Endothelial cell of umbilical vein (primary cell): ENCODE data around the gene GNAS-AS1. TPM values are rescaled to one million over a fixed set of nuclear protein-coding genes. Genes with fewer than 3 reads are reported as not detected.

Experiments
- BruUV-seq: library from RNA; stranded (reverse); fragments of 400-500 nt; replicated peaks from 2 replicates; lab custom pipeline; 2021; lab: Mats Ljungman, UMichigan
- CTCF ChIA-PET: fragments of 300-600, 350-600 bp; sonication (Branson Sonifier 250); formaldehyde crosslinking; loops from one replicate; lab custom pipeline; 2021; ENCODE audit warnings: antibody characterized with exemption, inconsistent platforms; lab: Charles Lee
- POLR2A ChIA-PET: fragments of 300-600, 350-600 bp; sonication (Branson Sonifier 250); formaldehyde crosslinking; loops from one replicate; lab custom pipeline; 2021; ENCODE audit warnings: antibody characterized with exemption, inconsistent platforms; lab: Charles Lee
- DNase-seq: peaks from one replicate; pipeline ENCODE4 v3.0.0-alpha.2; 2011; ENCODE audit warnings: low read depth, low spot score
- FAIRE-seq: peaks from 2 replicates; lab custom pipeline; 2011; peaks lifted over from hg19 to GRCh38; lab: Jason Lieb, UNC
- H2AFZ ChIP-seq: 2 replicates; pipeline ENCODE4 v1.6.0; 2012; ENCODE audit warnings: low read depth, low read length, control low read depth, inconsistent platforms
- H3K27ac ChIP-seq: 2 replicates; pipeline ENCODE4 v1.5.1; 2011; ENCODE audit warnings: low read depth, mild to moderate bottlenecking, control low read depth, low read length, moderate library complexity; ENCODE audit not compliant: insufficient read depth
- H3K27me3 ChIP-seq, 2 experiments: 2 replicates each; pipeline versions ENCODE4 v1.6.0 to v1.6.1; 2011; ENCODE audit warnings: low read length in 2 of 2, mixed read lengths in 1 of 2; ENCODE audit not compliant: control insufficient read depth in 2 of 2, insufficient read depth in 2 of 2
- H3K36me3 ChIP-seq, 2 experiments: 2 replicates in 1 of 2; 3 replicates in 1 of 2; pipeline ENCODE4 v1.5.1; 2011; ENCODE audit warnings: low read length in 2 of 2, mild to moderate bottlenecking in 1 of 2, moderate library complexity in 1 of 2; ENCODE audit not compliant: control insufficient read depth in 2 of 2, insufficient read depth in 2 of 2; ENCODE audit errors: extremely low read depth in 1 of 2
- H3K4me1 ChIP-seq: 3 replicates; pipeline ENCODE4 v1.5.1; 2011; ENCODE audit warnings: mild to moderate bottlenecking, low read length; ENCODE audit not compliant: control insufficient read depth, insufficient read depth; ENCODE audit errors: extremely low read depth
- H3K4me2 ChIP-seq: 2 replicates; pipeline ENCODE4 v1.6.1; 2011; ENCODE audit warnings: low read length, control low read depth, mixed read lengths; ENCODE audit not compliant: insufficient read depth
- H3K4me3 ChIP-seq, 3 experiments: fragments of 200-600 bp in 1 of 3; sonication (generic), shearing (Covaris generic) in 1 of 3; replicated peaks in 1 of 3; 2 replicates each; pipeline ENCODE4 v1.5.1; 2011 to 2016; ENCODE audit warnings: control low read depth in 3 of 3, low read length in 3 of 3, mild to moderate bottlenecking in 2 of 3, inconsistent platforms in 1 of 3, low read depth in 1 of 3, moderate library complexity in 1 of 3; ENCODE audit not compliant: insufficient read depth in 1 of 3
- H3K79me2 ChIP-seq: 2 replicates; pipeline ENCODE4 v1.6.0; 2012; ENCODE audit warnings: low read length, inconsistent platforms; ENCODE audit not compliant: control insufficient read depth, insufficient read depth
- H3K9ac ChIP-seq: replicated peaks from 2 replicates; pipeline ENCODE3; 2011; ENCODE audit warnings: low read length, control low read depth; ENCODE audit not compliant: insufficient read depth; ENCODE audit errors: extremely low read depth
- H3K9me1 ChIP-seq: replicated peaks from 3 replicates; pipeline ENCODE4 v1.6.0; 2011; ENCODE audit warnings: mild to moderate bottlenecking, low read length; ENCODE audit not compliant: control insufficient read depth, insufficient read depth; ENCODE audit errors: extremely low read depth
- H3K9me3 ChIP-seq: replicated peaks from 2 replicates; pipeline ENCODE4 v1.5.1; 2012; ENCODE audit warnings: low read length, inconsistent platforms; ENCODE audit not compliant: control insufficient read depth, insufficient read depth
- H4K20me1 ChIP-seq: replicated peaks from 2 replicates; pipeline ENCODE3; 2011; ENCODE audit warnings: mild to moderate bottlenecking, low read length; ENCODE audit not compliant: control insufficient read depth, insufficient read depth; ENCODE audit errors: extremely low read depth
- CTCF ChIP-seq, 2 donors: IDR thresholded peaks; 1 replicate in 1 of 2; 2 replicates in 1 of 2; pipeline ENCODE4 v1.5.1; 2011; ENCODE audit warnings: low read length in 2 of 2, mild to moderate bottlenecking in 2 of 2, moderate library complexity in 2 of 2, control low read depth in 1 of 2, inconsistent platforms in 1 of 2, low read depth in 1 of 2; ENCODE audit not compliant: insufficient read depth in 1 of 2; ENCODE audit errors: extremely low read depth in 1 of 2
- EZH2 ChIP-seq: IDR thresholded peaks from 2 replicates; pipeline ENCODE4 v1.6.1; 2012; ENCODE audit warnings: borderline replicate concordance, low read depth, mild to moderate bottlenecking, moderate library complexity, low read length, inconsistent platforms; ENCODE audit not compliant: severe bottlenecking
- FOS ChIP-seq: IDR thresholded peaks from 2 replicates; pipeline ENCODE4 v1.6.1; 2011; ENCODE audit warnings: mild to moderate bottlenecking, low read length, moderate library complexity, borderline replicate concordance; ENCODE audit not compliant: insufficient read depth
- GATA2 ChIP-seq: IDR thresholded peaks from 2 replicates; pipeline ENCODE4 v1.7.0; 2011; ENCODE audit warnings: low read depth, mild to moderate bottlenecking, moderate library complexity, mixed read lengths, low read length; ENCODE audit not compliant: insufficient read length, insufficient read depth
- JUN ChIP-seq: IDR thresholded peaks from 2 replicates; pipeline ENCODE4 v1.6.1; 2011; ENCODE audit warnings: borderline replicate concordance, low read depth; ENCODE audit not compliant: insufficient read length, insufficient read depth
- MAX ChIP-seq: IDR thresholded peaks from 2 replicates; pipeline ENCODE4 v1.6.1; 2011; ENCODE audit not compliant: insufficient read depth, insufficient read length
- MYC ChIP-seq: IDR thresholded peaks from one replicate; pipeline ENCODE4 v1.6.1; 2011; ENCODE audit warnings: mild to moderate bottlenecking, low read depth, low read length
- POLR2A ChIP-seq: IDR thresholded peaks from 2 replicates; pipeline ENCODE4 v1.6.1; 2012; ENCODE audit warnings: low read depth, mild to moderate bottlenecking, control low read depth, low read length
- POLR2AphosphoS5 ChIP-seq: IDR thresholded peaks from 2 replicates; pipeline ENCODE4 v1.6.1; 2012; ENCODE audit warnings: low read depth, mild to moderate bottlenecking, control low read depth, low read length, moderate library complexity; ENCODE audit not compliant: insufficient read depth
- dilution Hi-C: fragments of 300-500 bp; cut with MboI; formaldehyde crosslinking; loops from one replicate; pipeline ENCODE4 v1.15.0; 2019; ENCODE audit warnings: low sequenced_read_pairs; ENCODE audit not compliant: extremely low pct_ligation_motif_present
- intact Hi-C: fragments of 100-400 bp; cut with micrococcal nuclease; formaldehyde crosslinking; loops from one replicate; pipeline ENCODE4 v1.10.0; 2022
- polyA plus RNA-seq, 4 experiments: library from polyadenylated mRNA; depleted of rRNA in 3 of 4; stranded (reverse) in 3 of 4; unstranded in 1 of 4; fragments of >200 nt; gene quantifications; 2 replicates each; pipeline versions ENCODE4 v1.2.1 to v1.2.3, GENCODE V29; 2011 to 2012; ENCODE audit warnings: missing spikeins in 1 of 4
- total RNA-seq: library from RNA; stranded (reverse); gene quantifications from 2 replicates; pipeline ENCODE4 v1.2.3, GENCODE V29; 2021

Gene GNAS-AS1
- total and polyA plus RNA-seq, 2 donors (not counting 3 experiments of a cell fraction or from before 2014, with no cell fraction given), result 0.11 to 0.58 TPM

GRCh38 chr20:58822748-58823730 lies 27.7 kb downstream of the GNAS-AS1 start:
- Histone ChIP-seq H3K9me1 (no peaks in the 10 kb centered on the region), H3K36me3 (no peaks in the 10 kb centered on the region), H3K79me2 (no peaks in the 10 kb centered on the region), H3K27ac (no peak overlapping the region), H3K27me3 (no peaks in the 10 kb centered on the region), H3K4me2 (no peak overlapping the region), H4K20me1 (no peaks in the 10 kb centered on the region), H3K4me1 (no peaks in the 10 kb centered on the region), H3K4me3 (no peak overlapping the region), H3K9ac (no peak overlapping the region), H3K9me3 (no peaks in the 10 kb centered on the region), H2AFZ (no peak overlapping the region)
- ChIA-PET CTCF (no interaction called here), POLR2A (no interaction called here)
- TF ChIP-seq POLR2AphosphoS5 (no peak), JUN (no peak), MYC (no peak)
- FAIRE-seq (no peak), DNase-seq (no peak)
- dilution Hi-C loops (no loop called here), intact Hi-C loops (no loop called here)
- BruUV-seq, result no TSS peak

GRCh38 chr20:58822149-58822548 lies 28.6 kb downstream of the GNAS-AS1 start:
- Histone ChIP-seq H3K9ac (no peak overlapping the region), H2AFZ (no peak overlapping the region), H3K79me2 (no peaks in the 10 kb centered on the region), H3K9me3 (no peaks in the 10 kb centered on the region), H3K4me3 (no peak overlapping the region), H3K27ac (no peak overlapping the region), H3K36me3 (no peaks in the 10 kb centered on the region), H3K4me2 (no peak overlapping the region), H4K20me1 (no peaks in the 10 kb centered on the region), H3K4me1 (no peaks in the 10 kb centered on the region), H3K27me3 (no peaks in the 10 kb centered on the region), H3K9me1 (no peaks in the 10 kb centered on the region)
- intact Hi-C loops (no loop called here), dilution Hi-C loops (no loop called here)
- POLR2A ChIA-PET, result no interaction called here
- CTCF ChIA-PET, result no interaction called here
- no peak for DNase-seq
- FAIRE-seq, result no peak
- no TSS peak for BruUV-seq
- TF ChIP-seq POLR2A (no peak), JUN (no peak), POLR2AphosphoS5 (no peak), GATA2 (no peak), CTCF (IDR thresholded peaks at IDR 0.05; ENCODE audit: extremely low read depth in 1 of 2, insufficient read depth in 1 of 2, low read depth in 1 of 2, low read length in 2 of 2) (no peak), MAX (no peak), EZH2 (no peak), MYC (no peak), FOS (no peak)
